HG03469 (cell line): ENCODE results near the gene RXRB.
A peak's percentile ranks its signal among the peaks of the same experiment; 100 is the strongest.

Experiments
- ATAC-seq: cut with Tn5 transposase; IDR thresholded peaks from one replicate; pipeline ENCODE4 v1.9.1; 2021; ENCODE audit warnings: mild to moderate bottlenecking, moderate library complexity, moderate number of reproducible peaks; ENCODE audit not compliant: unreplicated experiment

RXRB gene

DNA sequence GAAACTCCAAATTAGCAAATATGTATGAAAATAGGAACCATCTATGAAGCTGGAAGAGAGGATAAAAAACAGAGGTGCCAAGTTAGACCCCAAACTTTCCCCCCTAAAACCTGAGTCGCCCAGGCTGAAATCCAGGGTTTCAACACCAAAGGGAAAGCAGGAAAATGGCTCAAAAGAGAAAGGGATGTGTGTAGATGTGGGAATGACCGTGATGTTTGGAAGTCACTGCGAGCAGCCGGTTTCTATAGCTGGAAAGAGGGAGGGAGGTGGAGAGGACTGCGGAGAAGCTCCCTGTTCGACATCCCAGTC is 12.3 kb upstream of the RXRB start:
- no peak for ATAC-seq

DNA sequence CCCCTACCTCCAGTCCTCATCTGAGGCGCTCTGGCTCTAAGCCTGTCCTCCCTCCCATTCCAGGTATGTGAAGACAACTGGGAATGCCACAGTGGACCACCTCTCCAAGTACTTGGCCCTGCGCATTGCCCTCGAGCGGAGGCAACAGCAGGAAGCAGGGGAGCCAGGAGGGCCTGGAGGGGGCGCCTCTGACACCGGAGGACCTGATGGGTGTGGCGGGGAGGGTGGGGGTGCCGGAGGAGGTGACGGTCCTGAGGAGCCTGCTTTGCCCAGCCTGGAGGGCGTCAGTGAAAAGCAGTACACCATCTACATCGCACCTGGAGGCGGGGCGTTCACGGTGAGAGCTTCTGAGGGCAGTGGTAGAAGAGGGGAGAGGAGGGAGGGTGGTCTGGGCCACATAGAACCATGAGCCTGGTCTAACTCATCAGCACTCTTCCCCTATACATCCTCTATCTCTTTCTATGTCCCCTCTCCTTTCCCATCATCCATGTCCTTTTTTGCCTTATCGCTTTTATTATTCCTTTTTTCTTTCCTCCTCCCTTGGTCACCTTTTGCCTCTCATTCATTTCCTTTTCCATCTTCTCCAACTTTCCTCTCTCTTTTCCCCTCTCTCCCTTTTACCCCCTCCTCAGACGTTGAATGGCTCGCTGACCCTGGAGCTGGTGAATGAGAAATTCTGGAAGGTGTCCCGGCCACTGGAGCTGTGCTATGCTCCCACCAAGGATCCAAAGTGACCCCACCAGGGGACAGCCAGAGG is 11.4 kb upstream of the RXRB start:
- ATAC-seq = no peak

DNA sequence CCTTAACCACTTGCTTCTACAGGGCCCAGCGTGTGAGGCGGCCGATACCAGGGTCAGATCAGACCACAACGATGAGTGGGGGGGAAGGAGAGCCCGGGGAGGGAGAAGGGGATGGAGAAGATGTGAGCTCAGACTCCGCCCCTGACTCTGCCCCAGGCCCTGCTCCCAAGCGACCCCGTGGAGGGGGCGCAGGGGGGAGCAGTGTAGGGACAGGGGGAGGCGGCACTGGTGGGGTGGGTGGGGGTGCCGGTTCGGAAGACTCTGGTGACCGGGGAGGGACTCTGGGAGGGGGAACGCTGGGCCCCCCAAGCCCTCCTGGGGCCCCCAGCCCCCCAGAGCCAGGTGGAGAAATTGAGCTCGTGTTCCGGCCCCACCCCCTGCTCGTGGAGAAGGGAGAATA is 10.7 kb upstream of the RXRB start:
- ATAC-seq = no peak

DNA sequence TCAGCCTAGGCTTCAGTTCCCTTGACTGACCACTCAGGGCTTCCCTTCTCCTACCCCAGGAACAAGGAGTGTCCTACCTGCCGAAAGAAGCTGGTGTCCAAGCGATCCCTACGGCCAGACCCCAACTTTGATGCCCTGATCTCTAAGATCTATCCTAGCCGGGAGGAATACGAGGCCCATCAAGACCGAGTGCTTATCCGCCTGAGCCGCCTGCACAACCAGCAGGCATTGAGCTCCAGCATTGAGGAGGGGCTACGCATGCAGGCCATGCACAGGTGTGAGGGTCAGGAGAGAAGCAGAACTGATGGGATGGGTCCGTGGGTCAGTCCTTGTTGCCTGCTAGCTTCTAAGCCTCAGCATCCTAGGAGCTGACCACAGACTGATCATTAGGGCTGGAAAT is 9.4 kb upstream of the RXRB start:
- ATAC-seq = no peak

DNA sequence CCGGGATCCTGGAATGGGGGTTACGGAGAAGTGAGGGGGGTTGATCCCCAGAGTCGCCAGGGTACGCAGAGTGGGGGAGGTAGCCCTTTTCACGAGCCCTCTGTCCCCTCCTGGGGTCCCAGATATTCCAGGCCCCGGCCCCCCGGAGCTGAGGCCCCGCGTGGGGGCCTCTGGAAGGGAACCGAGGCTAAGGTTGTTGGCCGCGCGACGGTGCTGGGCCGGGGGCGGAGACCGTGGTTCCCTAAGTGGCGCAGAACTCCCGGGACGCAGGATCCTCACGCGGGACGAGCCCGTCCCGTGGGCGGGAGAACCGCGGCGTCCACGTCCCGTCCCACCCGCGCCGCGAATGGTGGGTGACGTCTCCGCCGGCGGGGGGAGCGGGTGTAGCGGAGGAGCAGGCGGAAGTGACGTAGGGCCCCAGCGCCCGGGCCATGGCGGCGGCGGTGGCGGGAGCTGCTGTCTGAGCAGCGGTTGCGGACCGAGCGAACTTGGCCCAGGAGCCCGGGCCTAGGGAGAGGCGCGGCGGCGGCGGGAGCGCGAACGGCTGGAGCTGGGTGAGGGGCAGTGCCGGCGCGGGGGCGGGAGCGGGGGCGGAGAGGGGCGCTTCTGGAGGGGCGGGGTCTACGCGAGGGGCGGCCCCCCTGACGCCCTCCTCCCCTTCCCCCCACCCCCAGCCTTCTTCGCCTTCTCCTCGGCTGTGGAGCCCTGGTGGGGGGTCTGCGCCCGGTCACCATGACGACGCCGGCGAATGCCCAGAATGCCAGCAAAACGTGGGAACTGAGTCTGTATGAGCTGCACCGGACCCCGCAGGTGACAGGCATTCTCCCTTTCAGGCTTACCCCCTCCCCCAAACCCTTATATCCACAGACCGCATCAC is 7.9 kb upstream of the RXRB start, which contains the start of gene RING1:
Gene RING1, plus strand, starts transcription at position 410 of the 877 bp plus-strand sequence. Its CDS starts 323 bp downstream, at position 733.
- peak; percentile 42 for ATAC-seq

DNA sequence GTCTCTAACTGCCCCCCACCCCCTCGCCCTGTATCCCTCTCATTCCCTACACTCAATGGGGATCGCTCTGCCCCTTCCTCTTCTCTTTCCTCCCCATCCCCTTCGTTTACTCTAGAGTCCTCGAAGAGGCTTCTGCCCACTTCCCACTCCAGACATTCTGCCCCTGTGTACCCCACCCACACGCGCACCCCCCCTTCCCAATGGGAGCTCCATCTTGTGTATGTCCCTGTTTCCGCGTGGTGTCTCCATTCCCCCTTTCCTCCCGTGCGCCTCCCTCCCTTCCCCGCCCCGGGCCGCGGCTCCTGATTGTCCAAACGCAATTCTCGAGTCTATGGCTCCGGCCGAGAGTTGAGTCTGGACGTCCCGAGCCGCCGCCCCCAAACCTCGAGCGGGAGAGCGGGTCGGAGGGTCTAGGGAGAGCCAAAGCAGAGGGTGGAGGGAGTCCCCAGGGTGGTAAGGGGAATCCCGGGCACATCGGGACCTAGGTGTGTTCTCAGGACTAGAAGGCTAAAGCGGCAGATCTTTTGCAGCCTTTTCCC is 7.2 kb upstream of the RXRB start:
- no peak for ATAC-seq

DNA sequence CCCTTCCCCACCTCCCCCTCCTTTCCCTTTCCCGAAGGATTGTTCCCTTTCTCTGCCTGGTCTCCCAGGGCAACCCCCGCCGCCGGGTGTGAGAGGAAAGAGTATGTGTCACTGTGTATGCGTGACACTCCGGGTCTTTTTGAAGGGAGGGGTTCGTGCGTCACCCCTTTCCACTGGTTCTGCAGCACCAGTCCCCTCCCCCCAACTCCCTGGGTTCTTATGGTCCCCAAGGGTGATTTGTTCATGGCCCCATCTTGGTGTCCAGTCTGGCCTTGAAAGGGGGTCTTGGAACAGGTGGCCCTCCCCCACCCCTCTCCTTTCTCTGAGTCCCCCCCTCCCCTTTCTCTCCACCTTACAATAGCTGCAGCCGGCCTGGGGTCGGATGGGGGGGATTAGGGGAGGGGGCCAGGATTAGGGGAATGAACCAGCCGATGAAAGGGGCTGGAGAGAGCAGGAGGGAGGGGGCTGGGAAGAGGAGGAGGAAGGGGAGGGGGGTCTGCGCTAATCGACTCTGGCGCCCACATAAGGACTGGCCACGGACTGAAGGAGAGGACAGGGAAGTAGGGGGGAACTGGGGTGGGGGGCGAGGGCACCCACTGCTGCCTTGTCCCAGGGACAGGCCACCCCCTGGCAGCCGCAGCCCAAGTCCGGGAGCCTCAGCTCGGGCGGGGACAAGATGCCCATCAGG is 6.5 kb upstream of the RXRB start:
- ATAC-seq = no peak

DNA sequence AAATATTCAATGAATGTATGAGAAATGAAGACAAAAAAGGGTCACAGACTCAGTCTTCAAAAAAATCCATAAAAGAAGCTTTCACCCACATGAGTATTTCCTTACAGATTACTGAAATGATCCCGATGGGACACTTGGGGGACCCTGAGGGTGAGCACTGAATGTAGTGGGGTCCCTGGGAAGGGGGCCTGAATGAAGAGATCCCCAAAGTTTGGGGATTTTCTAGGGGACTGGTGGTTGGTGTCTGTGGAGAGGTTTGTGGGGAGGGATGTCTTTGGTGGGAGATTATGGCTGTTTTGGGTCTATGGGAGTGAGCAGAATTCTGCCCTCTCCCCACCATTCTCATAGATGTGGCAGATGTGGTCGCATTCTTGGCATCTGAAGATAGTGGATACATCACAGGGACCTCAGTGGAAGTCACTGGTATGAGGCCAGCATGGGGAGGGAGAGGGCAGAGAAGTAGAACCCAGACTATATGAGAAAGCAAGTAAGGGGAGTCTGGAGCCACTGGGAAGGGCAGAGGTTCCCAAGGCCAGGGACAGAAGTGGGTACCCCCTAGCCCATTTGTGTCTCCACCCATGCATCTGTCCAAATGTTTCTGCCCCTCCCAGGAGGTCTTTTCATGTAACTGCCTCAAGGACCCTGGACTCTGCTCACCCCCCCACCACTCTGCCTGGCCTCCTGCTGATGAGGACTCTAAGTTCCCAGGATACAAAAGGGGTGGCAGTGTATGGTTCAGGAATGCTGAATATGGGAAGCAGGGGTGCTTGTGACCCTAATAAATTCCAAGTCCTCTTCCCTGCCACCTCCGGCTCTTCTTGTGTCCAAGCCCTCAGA is 5.8 kb upstream of the RXRB start:
- ATAC-seq = no peak

DNA sequence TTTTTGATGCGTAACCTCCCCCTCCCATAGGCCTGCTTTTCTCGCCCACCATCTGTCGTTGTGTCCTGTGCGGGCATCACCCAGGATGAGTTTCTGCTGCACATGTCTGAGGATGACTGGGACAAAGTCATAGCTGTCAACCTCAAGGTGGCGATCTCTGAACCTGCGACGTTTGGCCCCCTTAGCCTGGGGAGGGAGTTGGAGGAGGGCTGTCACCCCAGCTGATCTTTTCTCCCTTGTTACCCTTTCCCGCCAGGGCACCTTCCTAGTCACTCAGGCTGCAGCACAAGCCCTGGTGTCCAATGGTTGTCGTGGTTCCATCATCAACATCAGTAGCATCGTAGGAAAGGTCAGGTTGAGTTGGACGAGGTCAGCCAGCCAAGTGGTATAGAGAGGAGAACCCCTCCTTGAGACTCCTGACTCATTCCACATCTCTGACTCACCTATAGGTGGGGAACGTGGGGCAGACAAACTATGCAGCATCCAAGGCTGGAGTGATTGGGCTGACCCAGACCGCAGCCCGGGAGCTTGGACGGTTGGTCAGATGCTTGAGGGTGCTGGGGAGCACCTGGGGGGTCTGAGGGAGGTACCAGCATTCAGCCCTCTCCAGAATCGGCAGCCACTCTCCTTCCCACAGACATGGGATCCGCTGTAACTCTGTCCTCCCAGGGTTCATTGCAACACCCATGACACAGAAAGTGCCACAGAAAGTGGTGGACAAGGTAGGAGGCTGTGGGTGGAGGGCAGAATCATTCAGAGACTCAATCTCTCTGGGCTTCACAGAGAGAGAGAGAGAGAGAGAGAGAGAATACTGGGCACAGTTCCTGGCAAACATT is 4.9 kb upstream of the RXRB start:
- no peak for ATAC-seq

DNA sequence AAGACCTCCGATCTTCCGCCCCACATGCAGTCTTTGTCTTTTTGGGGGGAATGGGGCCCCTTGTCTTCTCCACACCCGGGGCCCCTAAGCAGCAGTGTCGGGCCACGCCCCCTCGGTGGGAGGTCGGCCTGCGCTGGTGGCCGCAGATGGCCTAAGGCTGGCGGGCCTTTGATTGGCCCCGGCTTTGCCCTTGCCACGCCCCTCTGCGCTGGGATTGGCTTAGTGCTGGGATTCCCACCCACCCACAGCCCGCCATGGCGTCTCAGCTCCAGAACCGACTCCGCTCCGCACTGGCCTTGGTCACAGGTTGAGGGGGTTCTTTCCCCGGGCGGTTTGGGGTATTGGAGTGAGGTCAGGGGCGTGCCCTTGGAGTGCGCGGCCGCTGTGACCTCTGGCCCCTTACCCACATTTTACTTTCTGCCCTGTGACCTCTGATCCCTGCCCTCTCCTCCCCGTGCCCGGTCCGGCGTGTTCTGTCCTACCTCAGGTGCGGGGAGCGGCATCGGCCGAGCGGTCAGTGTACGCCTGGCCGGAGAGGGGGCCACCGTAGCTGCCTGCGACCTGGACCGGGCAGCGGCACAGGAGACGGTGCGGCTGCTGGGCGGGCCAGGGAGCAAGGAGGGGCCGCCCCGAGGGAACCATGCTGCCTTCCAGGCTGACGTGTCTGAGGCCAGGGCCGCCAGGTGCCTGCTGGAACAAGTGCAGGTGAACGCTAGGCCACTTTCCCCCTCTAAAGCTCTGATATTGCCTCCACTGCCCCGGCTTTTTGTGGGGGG is 4.1 kb upstream of the RXRB start, which contains the start of gene HSD17B8:
Gene HSD17B8, plus strand, starts transcription at position 241 of the 776 bp plus-strand sequence. Its CDS starts 14 bp downstream, at position 255.
- ATAC-seq = peak; percentile 29

DNA sequence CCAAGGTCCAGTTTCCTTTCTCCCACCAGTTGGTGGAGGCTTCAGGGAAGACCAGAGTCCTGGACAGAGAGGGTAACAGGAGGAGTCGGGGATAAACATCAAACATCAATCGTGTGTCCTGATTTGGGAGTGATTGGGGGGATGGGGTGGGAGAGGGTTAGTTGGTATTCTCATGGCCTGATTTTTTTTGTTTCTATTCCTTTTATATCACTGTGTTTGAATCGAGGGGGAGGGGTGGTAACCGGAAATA is 3.6 kb upstream of the RXRB start:
- no peak for ATAC-seq

DNA sequence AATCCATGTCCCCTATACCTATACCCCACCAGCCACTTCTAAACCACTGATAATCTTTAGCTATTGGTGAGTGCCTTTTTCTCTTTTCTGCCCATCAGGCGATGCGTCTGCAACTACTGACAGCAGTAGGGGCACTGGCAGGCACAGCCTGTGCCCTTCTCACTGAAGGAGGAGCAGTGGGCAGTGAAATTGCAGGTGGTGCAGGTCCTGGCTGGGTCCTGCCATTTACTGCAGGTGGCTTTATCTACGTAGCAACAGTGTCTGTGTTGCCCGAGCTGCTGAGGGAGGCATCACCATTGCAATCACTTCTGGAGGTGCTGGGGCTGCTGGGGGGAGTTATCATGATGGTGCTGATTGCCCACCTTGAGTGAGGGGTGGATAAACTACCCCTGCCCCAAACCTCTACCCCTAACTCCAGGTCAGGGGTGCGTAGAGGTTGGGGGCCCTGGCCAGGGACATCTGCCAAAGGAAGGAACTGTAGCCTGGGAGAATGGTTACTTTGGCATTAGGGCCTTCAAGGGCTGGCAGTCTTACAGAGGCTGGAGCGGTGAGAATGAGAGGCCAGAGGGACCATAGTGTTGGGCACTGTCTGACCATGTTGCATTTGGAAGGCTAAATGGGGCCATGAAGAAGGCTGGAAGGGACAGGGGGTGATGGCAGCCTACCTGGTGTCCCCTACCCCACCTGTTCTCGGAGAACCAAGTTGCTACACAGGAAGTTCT is 3.1 kb upstream of the RXRB start:
- no peak for ATAC-seq

DNA sequence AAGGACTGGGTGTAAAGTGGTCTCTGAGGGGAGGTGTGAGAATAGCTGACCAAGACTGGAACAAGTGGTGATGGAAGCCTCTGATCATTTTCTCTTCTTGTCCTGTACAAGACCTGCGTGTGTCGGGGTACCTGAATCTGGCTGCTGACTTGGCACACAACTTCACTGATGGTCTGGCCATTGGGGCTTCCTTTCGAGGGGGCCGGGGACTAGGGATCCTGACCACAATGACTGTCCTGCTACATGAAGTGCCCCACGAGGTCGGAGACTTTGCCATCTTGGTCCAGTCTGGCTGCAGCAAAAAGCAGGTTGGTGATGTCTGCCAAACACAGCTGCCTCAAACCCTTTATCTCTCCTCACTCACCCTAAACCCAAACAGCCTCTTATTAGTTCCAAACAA is 2.3 kb upstream of the RXRB start:
- ATAC-seq = no peak

DNA sequence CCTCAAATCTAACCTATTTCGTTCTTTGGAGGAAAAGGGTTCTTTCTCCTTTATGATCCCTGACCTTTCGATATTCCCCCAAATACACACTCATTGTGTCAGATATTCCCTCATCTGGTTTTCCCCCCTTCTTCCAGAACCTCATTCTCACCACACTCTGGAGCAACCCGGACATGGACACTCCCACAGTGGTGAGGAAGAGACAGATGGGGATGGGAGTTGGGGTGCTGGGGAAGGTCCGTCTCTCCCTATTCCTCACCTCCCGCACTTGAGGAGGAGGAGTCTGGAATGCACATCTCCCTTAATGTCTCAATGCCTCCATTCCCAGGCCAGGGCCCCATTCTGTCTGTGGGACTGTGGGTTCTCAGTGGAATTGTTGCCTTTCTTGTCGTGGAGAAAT is 1.5 kb upstream of the RXRB start:
- ATAC-seq = no peak

DNA sequence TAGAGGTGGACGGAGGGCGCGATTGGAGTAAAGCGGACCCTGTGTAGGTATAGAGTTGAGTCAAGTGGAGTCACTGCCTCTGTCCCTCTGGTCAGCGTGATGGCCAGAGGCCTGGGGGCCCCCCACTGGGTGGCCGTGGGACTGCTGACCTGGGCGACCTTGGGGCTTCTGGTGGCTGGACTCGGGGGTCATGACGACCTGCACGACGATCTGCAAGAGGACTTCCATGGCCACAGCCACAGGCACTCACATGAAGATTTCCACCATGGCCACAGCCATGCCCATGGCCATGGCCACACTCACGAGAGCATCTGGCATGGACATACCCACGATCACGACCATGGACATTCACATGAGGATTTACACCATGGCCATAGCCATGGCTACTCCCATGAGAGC is 681 bp upstream of the RXRB start:
- ATAC-seq = peak; percentile 1

DNA sequence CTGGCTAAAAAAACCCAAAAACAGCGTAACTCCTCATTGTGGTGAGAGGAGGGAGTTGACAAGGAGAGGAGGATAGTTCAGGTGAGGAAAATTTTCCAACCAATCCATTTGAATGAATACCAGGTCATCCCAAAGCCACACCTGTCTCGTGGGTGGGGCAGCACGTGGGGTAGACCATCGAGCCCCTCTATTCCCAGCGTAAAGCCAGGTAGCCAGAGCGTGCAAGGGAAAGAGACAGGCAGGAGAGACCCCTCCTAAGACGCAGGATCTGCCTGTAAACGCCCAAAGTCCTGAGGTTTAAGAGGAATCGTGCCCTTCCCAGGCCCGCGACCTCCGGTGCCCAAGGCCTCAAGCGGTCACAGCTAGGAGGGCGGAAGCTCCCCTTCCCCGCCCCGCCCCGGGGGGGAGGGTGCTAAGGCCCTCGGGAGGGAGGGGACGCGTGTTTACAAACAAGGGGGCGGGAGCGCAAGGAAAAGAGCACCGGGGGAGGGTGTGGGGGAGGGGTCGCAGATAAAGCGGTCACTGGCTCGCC is 712 bp downstream of the RXRB start:
- ATAC-seq = no peak

DNA sequence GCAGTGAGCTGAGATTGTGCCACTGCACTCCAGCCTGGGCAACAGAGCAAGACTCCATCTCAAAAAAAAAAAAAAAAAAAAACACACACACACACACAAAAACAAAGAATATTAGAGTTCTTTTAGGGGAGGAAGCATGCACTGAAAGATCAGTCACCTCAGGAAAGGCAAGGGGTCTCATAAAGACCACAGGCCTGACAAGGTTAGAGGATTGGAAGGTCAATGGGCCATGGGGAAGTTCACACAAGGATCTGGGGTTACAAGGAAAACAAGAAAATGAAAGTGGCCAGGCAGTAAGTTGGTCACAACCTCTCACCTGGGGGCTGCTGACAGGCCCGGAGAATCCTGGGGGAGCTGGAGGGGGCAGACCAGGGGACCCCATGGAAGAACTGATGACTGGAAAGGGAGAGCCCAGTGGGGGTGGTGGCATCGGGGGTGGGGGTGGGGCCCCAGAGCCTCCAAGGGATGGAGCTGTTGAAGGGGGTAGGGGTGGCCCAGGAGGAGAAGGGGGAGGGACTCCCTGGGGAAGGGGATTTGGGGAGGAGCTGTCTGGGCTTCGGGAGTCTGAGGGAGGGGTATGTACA is 1.5 kb downstream of the RXRB start:
- ATAC-seq = no peak
